SK-N-SH treated with all-trans-retinoic acid at 6 μM for 48 hours (cell line): ENCODE results near the gene NEK7.

Experiments
- ATAC-seq: fragments of 200-7000 bp; cut with Tn5 transposase; 3 replicates; pipeline ENCODE4 v1.9.1; 2020; ENCODE audit warnings: mild to moderate bottlenecking, moderate library complexity
- ARNTL ChIP-seq: fragments of 450-650 bp; formaldehyde crosslinking; IDR thresholded peaks from 2 replicates; pipeline ENCODE4 v1.5.0; 2020; ENCODE audit warnings: low read depth, mild to moderate bottlenecking, moderate library complexity, borderline replicate concordance
- BACH2 ChIP-seq: fragments of 250-450 bp; sonication (Bioruptor Pico); IDR thresholded peaks from 2 replicates; pipeline ENCODE4 v1.9.0; 2021; ENCODE audit warnings: mild to moderate bottlenecking, borderline replicate concordance
- CREB5 ChIP-seq: fragments of 250-450 bp; sonication (Bioruptor Pico); IDR thresholded peaks from 2 replicates; pipeline ENCODE4 v1.5.1; 2020; ENCODE audit warnings: low read depth, mild to moderate bottlenecking, moderate library complexity
- CSDC2 ChIP-seq: fragments of 250-450 bp; sonication (Bioruptor Pico); IDR thresholded peaks from 2 replicates; pipeline ENCODE4 v1.5.0; 2020; ENCODE audit warnings: mild to moderate bottlenecking, moderate library complexity
- CSRNP3 ChIP-seq: fragments of 250-450 bp; sonication (Bioruptor Pico); IDR thresholded peaks from 2 replicates; pipeline ENCODE4 v1.5.1; 2021; ENCODE audit warnings: mild to moderate bottlenecking, moderate library complexity
- ESRRG ChIP-seq: fragments of 250-450 bp; sonication (Bioruptor Pico); IDR thresholded peaks from 2 replicates; pipeline ENCODE4 v1.6.1; 2021; ENCODE audit warnings: mild to moderate bottlenecking
- GLIS3 ChIP-seq: fragments of 250-450 bp; sonication (Bioruptor Pico); IDR thresholded peaks from 2 replicates; pipeline ENCODE4 v1.5.0; 2020; ENCODE audit warnings: mild to moderate bottlenecking, moderate library complexity
- ISL1 ChIP-seq: fragments of 250-450 bp; sonication (Bioruptor Pico); IDR thresholded peaks from 2 replicates; pipeline ENCODE4 v2.1.2; 2022; ENCODE audit warnings: mild to moderate bottlenecking, moderate library complexity
- OSR1 ChIP-seq: fragments of 250-450 bp; sonication (Bioruptor Pico); IDR thresholded peaks from 2 replicates; pipeline ENCODE4 v1.8.0; 2022; ENCODE audit warnings: moderate library complexity, mild to moderate bottlenecking, inconsistent platforms
- PATZ1 ChIP-seq: fragments of 250-450 bp; sonication (Bioruptor Pico); IDR thresholded peaks from 2 replicates; pipeline ENCODE4 v1.8.0; 2020; ENCODE audit warnings: mild to moderate bottlenecking, moderate library complexity, borderline replicate concordance
- POU6F1 ChIP-seq: fragments of 250-450 bp; sonication (Bioruptor Pico); IDR thresholded peaks from 2 replicates; pipeline ENCODE4 v1.8.0; 2021; ENCODE audit warnings: low read depth, mild to moderate bottlenecking, moderate library complexity, borderline replicate concordance
- PPARA ChIP-seq: fragments of 250-450 bp; sonication (Bioruptor Pico); IDR thresholded peaks from 2 replicates; pipeline ENCODE4 v1.5.0; 2020; ENCODE audit warnings: mild to moderate bottlenecking, borderline replicate concordance
- RARB ChIP-seq: fragments of 250-450 bp; sonication (Bioruptor Pico); IDR thresholded peaks from 2 replicates; pipeline ENCODE4 v1.8.0; 2021; ENCODE audit warnings: mild to moderate bottlenecking, moderate library complexity
- SNAI2 ChIP-seq: fragments of 250-450 bp; sonication (Bioruptor Pico); IDR thresholded peaks from 2 replicates; pipeline ENCODE4 v1.5.0; 2020; ENCODE audit warnings: mild to moderate bottlenecking, moderate library complexity
- TCF4 ChIP-seq: fragments of 250-450 bp; sonication (Bioruptor Pico); IDR thresholded peaks from 2 replicates; pipeline ENCODE4 v1.8.0; 2021; ENCODE audit warnings: mild to moderate bottlenecking, moderate library complexity, borderline replicate concordance
- TSHZ2 ChIP-seq: fragments of 250-450 bp; sonication (Bioruptor Pico); IDR thresholded peaks from 2 replicates; pipeline ENCODE4 v1.5.0; 2020; ENCODE audit warnings: mild to moderate bottlenecking, moderate library complexity
- ZC3H10 ChIP-seq: fragments of 250-450 bp; sonication (Bioruptor Pico); IDR thresholded peaks from 2 replicates; pipeline ENCODE4 v1.5.1; 2021; ENCODE audit warnings: mild to moderate bottlenecking, moderate library complexity
- ZFP3 ChIP-seq: fragments of 250-450 bp; sonication (Bioruptor Pico); IDR thresholded peaks from 2 replicates; pipeline ENCODE4 v1.5.0; 2020; ENCODE audit warnings: mild to moderate bottlenecking, moderate library complexity
- ZFP30 ChIP-seq: fragments of 450-650 bp; formaldehyde crosslinking; IDR thresholded peaks from 2 replicates; pipeline ENCODE4 v1.5.0; 2022; ENCODE audit warnings: mild to moderate bottlenecking, moderate library complexity
- ZNF565 ChIP-seq: fragments of 450-650 bp; formaldehyde crosslinking; conservative IDR thresholded peaks from 2 replicates; pipeline ENCODE4 v1.5.0; 2020; ENCODE audit warnings: low read depth, mild to moderate bottlenecking, moderate library complexity
- ZNF70 ChIP-seq: fragments of 450-650 bp; formaldehyde crosslinking; IDR thresholded peaks from 2 replicates; pipeline ENCODE4 v1.5.0; 2020; ENCODE audit warnings: mild to moderate bottlenecking, moderate library complexity
- ZNF8 ChIP-seq: fragments of 450-650 bp; formaldehyde crosslinking; IDR thresholded peaks from 2 replicates; pipeline ENCODE4 v1.5.0; 2020; ENCODE audit warnings: mild to moderate bottlenecking, moderate library complexity

NEK7 gene

GRCh38 chr1:198340139-198340538 lies 183.3 kb downstream of the NEK7 start:
- ATAC-seq: no peak
- TF ChIP-seq PPARA (CRISPR knock-in tag): no peak

GRCh38 chr1:198346178-198346577 lies 189.4 kb downstream of the NEK7 start:
- no peak for TF ChIP-seq TCF4
- TF ChIP-seq ZC3H10: no peak
- TF ChIP-seq PPARA (CRISPR knock-in tag): no peak
- no peak for TF ChIP-seq TSHZ2 (CRISPR knock-in tag)
- TF ChIP-seq ISL1 (CRISPR knock-in tag): no peak
- no peak for TF ChIP-seq ZNF8 (CRISPR knock-in tag)
- TF ChIP-seq ESRRG (CRISPR knock-in tag): no peak
- TF ChIP-seq SNAI2: no peak
- TF ChIP-seq BACH2 (CRISPR knock-in tag): no peak
- no peak for TF ChIP-seq ZFP30 (CRISPR knock-in tag)
- TF ChIP-seq ZNF70 (CRISPR knock-in tag): no peak
- TF ChIP-seq ZFP3 (CRISPR knock-in tag): no peak
- TF ChIP-seq OSR1 (CRISPR knock-in tag): no peak
- no peak for TF ChIP-seq RARB (CRISPR knock-in tag)
- TF ChIP-seq CREB5 (CRISPR knock-in tag): no peak
- TF ChIP-seq ARNTL (CRISPR knock-in tag): no peak
- no peak for TF ChIP-seq POU6F1

DNA sequence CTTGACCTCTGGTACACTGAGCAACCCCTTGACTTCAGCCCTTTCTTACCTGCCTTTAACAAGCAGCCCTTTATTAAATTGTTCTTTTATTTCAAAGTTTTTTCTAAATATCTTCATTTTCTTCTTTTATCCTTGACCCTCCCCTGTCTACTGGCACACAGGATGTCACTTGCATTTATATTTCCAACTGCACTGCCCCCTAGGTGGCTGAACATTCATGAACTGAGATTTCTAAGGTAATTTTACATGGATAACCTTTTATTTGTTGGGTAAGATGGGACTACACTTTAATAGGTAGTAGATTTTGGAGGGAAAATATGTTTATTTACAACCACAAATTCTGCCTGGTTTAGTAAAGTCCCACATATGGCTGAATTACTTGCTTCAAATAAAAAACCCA lies 193.7 kb downstream of the NEK7 start:
- ATAC-seq: no peak
- TF ChIP-seq BACH2 (CRISPR knock-in tag) (no peak), CSDC2 (CRISPR knock-in tag) (no peak), ZNF565 (CRISPR knock-in tag) (no peak), ZFP30 (CRISPR knock-in tag) (no peak), SNAI2 (no peak), GLIS3 (CRISPR knock-in tag) (no peak), ESRRG (CRISPR knock-in tag) (no peak), TCF4 (no peak), CREB5 (CRISPR knock-in tag) (no peak), RARB (CRISPR knock-in tag) (no peak), TSHZ2 (CRISPR knock-in tag) (no peak), POU6F1 (no peak), PATZ1 (CRISPR knock-in tag) (no peak), CSRNP3 (no peak), OSR1 (CRISPR knock-in tag) (no peak), ZNF8 (CRISPR knock-in tag) (no peak), ZC3H10 (no peak), ARNTL (CRISPR knock-in tag) (no peak), PPARA (CRISPR knock-in tag) (no peak)
- TF ChIP-seq, all 23 proteins: peak for 0

More at GRCh38 chr1:198346178-198346577, 189.4 kb downstream of the NEK7 start:
- ATAC-seq: no peak
